HUES48 (cell line): ENCODE data around the gene RAB6A.
A peak's percentile ranks its signal among the peaks of the same experiment; 100 is the strongest.

Experiments used
- H3K27ac ChIP-seq: one replicate; pipeline ENCODE4 v1.7.0; 2013; ENCODE audit warnings: low read depth, low read length, inconsistent platforms
- H3K27me3 ChIP-seq: 2 replicates; pipeline ENCODE4 v1.6.1; 2013; ENCODE audit warnings: mild to moderate bottlenecking, low read length; ENCODE audit not compliant: control insufficient read depth, insufficient read depth
- H3K36me3 ChIP-seq: 2 replicates; pipeline ENCODE4 v1.6.1; 2013; ENCODE audit warnings: low read length; ENCODE audit not compliant: control insufficient read depth, insufficient read depth
- H3K4me1 ChIP-seq: 2 replicates; pipeline ENCODE4 v1.6.1; 2013; ENCODE audit warnings: mild to moderate bottlenecking, low read length; ENCODE audit not compliant: control insufficient read depth, insufficient read depth
- H3K4me3 ChIP-seq: 2 replicates; pipeline ENCODE4 v1.5.1; 2013; ENCODE audit warnings: mild to moderate bottlenecking, low read depth, low read length
- H3K9ac ChIP-seq: 2 replicates; pipeline ENCODE4 v1.6.1; 2013; ENCODE audit warnings: mild to moderate bottlenecking, low read depth, low read length, moderate library complexity
- H3K9me3 ChIP-seq: 2 replicates; pipeline ENCODE4 v1.6.1; 2013; ENCODE audit warnings: low read length; ENCODE audit not compliant: control insufficient read depth, insufficient read depth

Gene RAB6A

GRCh38 chr11:73760679-73761402, at the start of gene RAB6A:
Gene RAB6A (minus strand): TSS chr11:73761074. CDS start chr11:73760635, 439 bp downstream.
- Histone ChIP-seq H3K4me3 (peak within 1 kb of the TSS; percentile 87), H3K4me1 (peaks cover 17% of the 10 kb centered on the region), H3K9ac (peak within 1 kb of the TSS; percentile 81), H3K36me3 (no peaks in the 10 kb centered on the region), H3K9me3 (no peaks in the 10 kb centered on the region), H3K27ac (peak within 1 kb of the TSS; percentile 90), H3K27me3 (no peaks in the 10 kb centered on the region)

- no peaks in the 10 kb centered on the region for H3K27me3 ChIP-seq
- peaks cover 8% of the 10 kb centered on the region for H3K36me3 ChIP-seq
- H3K4me1 ChIP-seq: no peaks in the 10 kb centered on the region
- H3K9me3 ChIP-seq: no peaks in the 10 kb centered on the region
- no peak overlapping the region for H3K4me3 ChIP-seq
- H3K27ac ChIP-seq: no peak overlapping the region
- H3K9ac ChIP-seq: no peak overlapping the region
Observed at GRCh38 chr11:73810637-73811036, 49.8 kb upstream of the RAB6A start.

GRCh38 chr11:73808052-73808451, 47.2 kb upstream of the RAB6A start:
- no peak overlapping the region for H3K4me3 ChIP-seq
- no peaks in the 10 kb centered on the region for H3K4me1 ChIP-seq
- H3K9me3 ChIP-seq: no peaks in the 10 kb centered on the region
- no peak overlapping the region for H3K9ac ChIP-seq
- H3K27me3 ChIP-seq: no peaks in the 10 kb centered on the region
- no peak overlapping the region for H3K27ac ChIP-seq
- H3K36me3 ChIP-seq: peaks cover 8% of the 10 kb centered on the region

- Histone ChIP-seq H3K27ac (no peak overlapping the region), H3K4me3 (no peak overlapping the region), H3K4me1 (no peaks in the 10 kb centered on the region), H3K36me3 (peaks cover 8% of the 10 kb centered on the region), H3K27me3 (no peaks in the 10 kb centered on the region), H3K9ac (no peak overlapping the region), H3K9me3 (no peaks in the 10 kb centered on the region)
Observed at GRCh38 chr11:73804712-73805111, 43.8 kb upstream of the RAB6A start.

- Histone ChIP-seq H3K27ac (no peak overlapping the region), H3K27me3 (no peaks in the 10 kb centered on the region), H3K4me1 (no peaks in the 10 kb centered on the region), H3K4me3 (no peak overlapping the region), H3K9ac (no peak overlapping the region), H3K9me3 (no peaks in the 10 kb centered on the region), H3K36me3 (no peaks in the 10 kb centered on the region)
Observed at GRCh38 chr11:73801136-73801535, 40.3 kb upstream of the RAB6A start.

GRCh38 chr11:73800276-73800806, 39.5 kb upstream of the RAB6A start:
- no peak overlapping the region for H3K4me3 ChIP-seq
- no peak overlapping the region for H3K27ac ChIP-seq
- H3K4me1 ChIP-seq: no peaks in the 10 kb centered on the region
- H3K9ac ChIP-seq: no peak overlapping the region
- no peaks in the 10 kb centered on the region for H3K36me3 ChIP-seq
- no peaks in the 10 kb centered on the region for H3K27me3 ChIP-seq
- no peaks in the 10 kb centered on the region for H3K9me3 ChIP-seq

- H3K36me3 ChIP-seq: no peaks in the 10 kb centered on the region
- H3K9ac ChIP-seq: no peak overlapping the region
- H3K27ac ChIP-seq: no peak overlapping the region
- no peaks in the 10 kb centered on the region for H3K4me1 ChIP-seq
- no peaks in the 10 kb centered on the region for H3K9me3 ChIP-seq
- H3K4me3 ChIP-seq: no peak overlapping the region
- no peaks in the 10 kb centered on the region for H3K27me3 ChIP-seq
Observed at GRCh38 chr11:73797457-73797856, 36.6 kb upstream of the RAB6A start.

GRCh38 chr11:73795925-73796632, 35.2 kb upstream of the RAB6A start:
- peaks cover 4% of the 10 kb centered on the region; the same call in 1 of the 2 replicates for H3K36me3 ChIP-seq
- no peak overlapping the region for H3K27ac ChIP-seq
- no peak overlapping the region for H3K9ac ChIP-seq
- H3K4me3 ChIP-seq: no peak overlapping the region
- no peaks in the 10 kb centered on the region for H3K9me3 ChIP-seq
- 0 out of 2 replicates have a peak, but pooled peaks cover 4% of the 10 kb centered on the region for H3K4me1 ChIP-seq
- H3K27me3 ChIP-seq: no peaks in the 10 kb centered on the region

- H3K4me3 ChIP-seq: no peak overlapping the region
- H3K36me3 ChIP-seq: peaks cover 4% of the 10 kb centered on the region; the same call in 1 of the 2 replicates
- H3K9ac ChIP-seq: no peak overlapping the region
- H3K9me3 ChIP-seq: no peaks in the 10 kb centered on the region
- H3K27ac ChIP-seq: no peak overlapping the region
- 0 out of 2 replicates have a peak, but pooled peaks cover 4% of the 10 kb centered on the region for H3K4me1 ChIP-seq
- no peaks in the 10 kb centered on the region for H3K27me3 ChIP-seq
Observed at GRCh38 chr11:73792584-73792983, 31.7 kb upstream of the RAB6A start.

- Histone ChIP-seq H3K4me1 (peaks cover 5% of the 10 kb centered on the region; the same call in 1 of the 2 replicates), H3K4me3 (no peak overlapping the region), H3K27me3 (no peaks in the 10 kb centered on the region), H3K36me3 (peaks cover 4% of the 10 kb centered on the region; the same call in 1 of the 2 replicates), H3K9ac (no peak overlapping the region), H3K9me3 (no peaks in the 10 kb centered on the region), H3K27ac (no peak overlapping the region)
Observed at GRCh38 chr11:73789279-73789670, 28.4 kb upstream of the RAB6A start.
